ENCODE data around the gene AMPH.

The AMPH gene

DNA sequence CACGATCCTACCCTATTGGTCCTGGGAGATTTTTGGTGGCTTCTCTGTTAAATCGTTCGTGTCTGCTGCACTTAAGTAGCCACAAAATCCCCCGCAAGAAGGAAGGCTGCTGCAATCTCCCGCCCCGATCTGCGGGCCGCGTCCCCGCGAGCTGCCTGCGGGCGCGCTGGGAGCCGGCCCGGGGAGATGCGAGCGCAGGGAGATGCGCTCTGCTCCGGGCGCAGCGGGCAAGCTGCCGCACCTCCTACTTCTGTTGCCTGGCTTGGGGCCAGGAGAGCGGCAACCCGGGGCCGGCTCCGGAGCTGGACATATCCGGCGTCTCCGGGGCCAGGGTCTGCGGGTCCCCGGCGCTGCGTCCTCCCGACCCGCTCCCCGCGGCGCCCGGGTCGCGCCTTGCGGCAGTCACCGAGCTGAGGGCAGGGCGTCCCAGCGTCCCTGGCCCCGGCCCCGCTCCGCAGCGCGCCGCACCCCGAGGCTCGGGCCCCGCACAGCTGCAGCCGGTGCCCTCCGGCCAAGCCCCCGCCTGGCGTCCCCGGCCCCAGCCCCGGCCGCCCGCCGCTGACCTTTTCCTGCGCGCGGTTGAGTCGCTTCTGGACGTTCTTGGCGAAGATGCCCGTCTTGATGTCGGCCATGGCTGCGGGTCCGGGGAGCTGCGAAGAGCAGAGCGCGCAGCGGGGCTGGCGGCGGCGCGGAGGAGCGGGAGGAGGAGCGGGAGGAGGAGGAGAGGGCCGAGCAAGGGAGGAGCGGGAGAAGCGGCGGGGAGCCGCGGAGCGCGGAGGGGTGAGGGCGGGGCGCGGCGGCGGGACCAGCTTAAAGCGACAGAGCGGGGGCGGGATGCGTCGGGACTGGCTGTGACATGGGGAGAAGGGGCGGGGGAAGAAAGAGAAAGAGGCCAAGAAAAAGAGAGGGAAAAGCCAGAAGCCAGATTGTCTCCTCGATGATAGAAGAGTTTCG lies at the start of gene AMPH:
Gene AMPH, minus strand, starts transcription at position 654 of the 954 bp plus-strand sequence. Its CDS starts 22 bp downstream, at position 632.
- DNase-seq (ENCODE audit: low read depth in 2 of 2), result peak in 1 of 2 donors; percentile 8

GRCh38 chr7:38679419-38679818 lies 48.2 kb upstream of the AMPH start:
- DNase-seq (ENCODE audit: low read depth in 2 of 2), result no peak

DNA sequence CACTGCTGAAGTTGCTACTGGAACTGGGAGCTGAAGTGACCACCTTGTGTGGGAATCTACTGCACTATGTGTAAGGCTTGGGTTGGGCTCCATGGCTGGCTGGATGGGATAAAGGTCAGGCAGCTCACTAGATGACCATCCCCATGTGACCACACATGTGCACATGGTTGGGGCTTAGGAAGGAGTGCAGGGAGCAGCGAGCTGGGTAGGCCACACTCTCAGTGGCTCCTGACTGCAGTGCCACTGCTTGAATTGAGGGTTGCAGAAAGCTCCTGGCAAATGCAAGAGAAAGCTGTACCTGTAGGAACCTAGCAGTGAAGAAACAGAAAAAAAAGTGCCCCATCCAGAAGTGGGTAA lies 47.5 kb upstream of the AMPH start:
- no peak for DNase-seq (ENCODE audit: low read depth in 2 of 2)

GRCh38 chr7:38677981-38678697 lies 47.0 kb upstream of the AMPH start:
- no peak for DNase-seq (ENCODE audit: low read depth in 2 of 2)

DNA sequence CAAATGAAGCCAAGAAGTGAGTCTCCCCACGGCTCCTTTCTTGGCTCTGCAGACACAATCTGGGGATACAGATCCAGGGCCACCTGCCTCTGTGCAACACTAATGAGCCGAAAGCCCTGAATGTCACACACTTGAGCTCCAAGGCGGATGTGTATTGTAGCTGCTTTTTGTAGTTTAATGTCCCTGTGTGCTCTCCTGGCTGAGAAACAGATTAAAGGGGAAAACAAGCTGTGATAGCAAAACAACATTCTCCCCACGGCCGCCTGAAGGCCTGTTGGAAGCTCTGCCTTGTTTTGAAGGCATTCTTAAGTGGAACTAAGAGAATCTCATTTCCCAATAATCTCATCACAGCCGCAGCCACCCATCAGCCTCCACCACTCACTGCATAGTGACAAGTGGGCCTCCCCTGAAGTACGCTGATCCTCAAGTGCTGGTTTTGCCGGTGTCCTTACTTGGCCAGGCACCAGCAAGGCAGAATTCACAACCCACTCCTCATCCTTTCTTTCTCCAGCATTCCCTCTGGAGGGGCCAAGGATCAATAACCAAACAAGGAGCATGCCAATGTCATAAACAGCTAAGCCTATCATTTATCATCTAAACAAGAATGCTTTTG lies 44.4 kb upstream of the AMPH start:
- DNase-seq (ENCODE audit: low read depth in 2 of 2), result no peak

- DNase-seq (ENCODE audit: low read depth in 2 of 2), result no peak
These were observed 43.3 kb upstream of the AMPH start for GRCh38 chr7:38674513-38674912.

GRCh38 chr7:38673795-38674194 lies 42.6 kb upstream of the AMPH start:
- no peak for DNase-seq (ENCODE audit: low read depth in 2 of 2)

DNA sequence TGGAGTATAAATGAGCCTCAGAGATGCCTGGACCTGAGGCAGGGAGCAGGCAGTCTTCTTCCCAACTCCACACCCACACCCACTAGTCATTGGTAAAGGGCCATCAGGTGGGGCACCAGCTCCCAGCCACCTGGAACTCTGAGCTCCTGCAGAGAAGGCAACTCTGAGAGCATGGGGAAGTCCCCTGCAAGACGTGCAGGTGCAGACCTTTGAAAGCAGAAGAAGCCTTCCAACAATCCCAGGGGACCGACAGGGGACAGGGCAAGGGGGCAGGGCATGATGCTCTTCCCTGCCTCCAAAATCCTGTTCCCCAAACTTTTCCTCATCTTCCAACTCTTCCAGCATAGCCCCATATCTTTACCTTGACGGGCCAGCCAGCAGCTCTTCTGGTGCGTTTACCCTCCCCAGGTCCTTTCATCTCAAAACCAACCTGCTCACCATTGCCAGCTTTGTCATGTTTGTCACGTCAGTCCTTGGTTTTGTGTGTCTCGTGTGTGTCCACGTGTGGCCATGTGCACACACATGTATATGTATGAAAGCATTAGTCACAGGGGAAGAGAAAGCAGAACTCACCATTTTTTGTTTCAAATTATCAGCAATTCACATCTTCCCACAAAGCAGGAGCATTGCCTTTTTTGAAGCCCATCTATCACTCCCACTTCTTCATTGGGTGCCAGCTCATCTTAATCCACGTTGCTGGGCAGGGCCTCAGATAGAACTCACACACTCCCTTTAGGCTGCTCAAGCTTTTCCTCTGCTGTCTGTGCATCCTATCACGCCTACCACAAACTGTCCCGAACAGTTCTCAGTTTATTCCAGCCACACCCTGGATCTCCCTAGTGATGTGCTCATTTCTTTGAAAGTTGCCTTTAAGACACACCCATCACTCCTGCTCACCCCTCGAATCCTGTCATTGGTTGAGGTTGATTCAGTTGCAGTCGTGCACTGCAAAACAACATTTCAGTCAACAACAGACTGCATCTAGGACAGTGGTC lies 41.0 kb upstream of the AMPH start:
- DNase-seq (ENCODE audit: low read depth in 2 of 2), result no peak

GRCh38 chr7:38669965-38670520 lies 38.9 kb upstream of the AMPH start:
- DNase-seq (ENCODE audit: low read depth in 2 of 2), result no peak

GRCh38 chr7:38664972-38665371 lies 33.8 kb upstream of the AMPH start:
- no peak for DNase-seq (ENCODE audit: low read depth in 2 of 2)

- DNase-seq (ENCODE audit: low read depth in 2 of 2), result no peak
These were observed 29.4 kb upstream of the AMPH start for GRCh38 chr7:38660427-38661099.

DNA sequence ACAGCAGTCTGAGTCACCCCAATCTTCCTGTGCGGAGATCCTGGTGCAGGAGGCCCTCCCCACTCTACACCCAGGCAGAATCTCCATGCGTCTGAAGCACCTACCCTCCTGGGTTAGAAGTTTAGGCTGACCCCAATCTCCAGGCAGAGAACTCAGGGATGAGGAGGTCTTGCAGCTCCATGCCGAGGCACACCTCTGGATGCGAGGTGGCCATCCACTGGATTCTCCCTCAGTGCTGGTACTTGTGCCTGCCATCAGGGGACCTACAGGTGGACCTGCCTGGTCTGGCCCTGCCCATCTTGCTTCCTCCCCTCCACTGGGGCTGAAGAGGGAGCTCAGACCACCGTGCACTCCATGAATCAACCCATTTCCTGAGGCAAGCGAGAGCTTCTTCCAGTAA lies 28.8 kb upstream of the AMPH start:
- DNase-seq (ENCODE audit: low read depth in 2 of 2), result no peak

DNA sequence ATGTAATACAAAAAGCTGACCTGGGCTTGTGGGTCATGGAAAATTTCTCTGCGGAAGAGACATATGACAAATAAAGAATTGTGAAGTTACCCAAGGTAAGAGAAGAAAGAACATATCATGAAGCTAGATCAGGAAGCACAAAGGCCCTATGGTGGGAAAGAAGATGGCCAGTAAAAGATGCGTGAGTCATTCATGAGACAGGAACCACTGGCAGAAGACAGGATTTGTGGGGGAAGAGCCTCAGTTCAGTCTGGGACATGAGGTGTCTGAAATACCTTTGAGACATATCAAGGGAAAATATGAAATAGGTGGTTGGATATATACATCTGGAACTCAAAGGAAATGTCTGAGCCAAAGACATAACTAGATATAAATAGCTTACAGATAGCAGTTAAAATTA lies 27.7 kb upstream of the AMPH start:
- DNase-seq (ENCODE audit: low read depth in 2 of 2), result no peak

DNA sequence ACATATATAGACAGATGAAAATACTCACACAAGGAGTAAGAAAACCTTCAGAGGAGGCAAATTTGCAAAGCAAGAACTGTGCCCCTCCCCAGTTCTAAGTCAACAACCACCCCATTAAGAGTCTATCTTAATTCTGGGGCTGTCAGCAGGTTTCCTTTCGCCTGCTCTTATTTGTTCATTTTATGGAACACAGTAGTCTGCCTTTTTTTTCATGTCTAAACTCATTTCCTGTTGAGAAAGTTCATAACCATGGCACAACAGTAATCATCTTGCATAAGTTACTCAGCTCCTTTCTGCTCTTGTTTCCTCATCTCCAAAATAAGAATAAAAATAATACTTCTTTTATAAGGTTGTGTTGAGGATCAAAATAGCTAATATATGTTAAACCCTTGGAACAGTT lies 25.8 kb upstream of the AMPH start:
- DNase-seq (ENCODE audit: low read depth in 2 of 2), result no peak

GRCh38 chr7:38655833-38656774 lies 24.9 kb upstream of the AMPH start:
- no peak for DNase-seq (ENCODE audit: low read depth in 2 of 2)

DNA sequence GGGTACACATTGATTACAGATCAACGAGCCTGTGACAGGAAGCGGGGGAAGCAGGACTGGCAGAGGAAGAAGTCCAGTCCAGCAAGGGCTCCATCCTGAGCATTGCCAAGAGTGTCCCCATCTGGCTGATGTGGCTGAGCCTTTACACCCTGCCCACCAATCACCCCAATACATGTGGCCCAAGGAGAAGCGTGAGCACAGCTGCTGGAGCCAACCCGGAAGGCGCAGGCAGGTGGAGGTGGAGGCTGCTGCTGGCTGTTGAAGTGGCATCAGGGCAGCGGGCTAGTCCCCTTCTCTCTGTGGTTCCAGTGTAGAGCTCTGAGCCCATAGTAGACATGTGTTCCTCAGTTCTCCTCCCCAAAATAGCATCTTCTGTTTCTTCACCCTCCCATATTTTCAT lies 6.8 kb upstream of the AMPH start:
- no peak for DNase-seq (ENCODE audit: low read depth in 2 of 2)

DNA sequence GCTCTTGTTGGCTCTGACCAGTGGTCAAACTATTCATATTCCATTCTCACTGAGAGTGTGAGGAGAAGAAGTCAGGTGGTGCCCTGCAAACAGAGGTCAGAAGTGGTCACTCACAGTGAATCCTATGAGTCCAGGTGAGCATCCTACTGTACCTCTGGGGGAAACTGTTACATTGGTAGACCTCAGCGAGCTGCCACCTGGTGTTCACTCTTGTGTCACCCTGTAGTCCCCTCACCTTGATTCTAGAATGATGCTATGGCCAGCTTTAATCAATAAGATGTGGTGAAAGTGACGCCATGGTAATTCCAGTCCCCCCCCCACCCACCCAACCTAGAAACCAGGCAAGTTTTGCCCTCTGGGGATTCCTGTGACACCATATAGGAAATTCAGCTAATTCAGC lies 1.2 kb upstream of the AMPH start:
- DNase-seq (ENCODE audit: low read depth in 2 of 2), result no peak

GRCh38 chr7:38629651-38630510 lies 1.3 kb downstream of the AMPH start:
- no peak for DNase-seq (ENCODE audit: low read depth in 2 of 2)

Data from stimulated activated CD8-positive, alpha-beta memory T cell treated with anti-CD3 and anti-CD28 coated beads, Interleukin-15, amount 100 ng/mL, for 48 hours (primary cell).